Endothelial cell of umbilical vein (primary cell): ENCODE measurements around the gene SIAH1. TPM values are rescaled to one million over a fixed set of nuclear protein-coding genes. Genes with fewer than 3 reads are reported as not detected.

ENCODE experiments used
- BruUV-seq: library from RNA; stranded (reverse); fragments of 400-500 nt; replicated peaks from 2 replicates; lab custom pipeline; 2021; lab: Mats Ljungman, UMichigan
- CTCF ChIA-PET: fragments of 300-600, 350-600 bp; sonication (Branson Sonifier 250); formaldehyde crosslinking; loops from one replicate; lab custom pipeline; 2021; ENCODE audit warnings: antibody characterized with exemption, inconsistent platforms; lab: Charles Lee
- POLR2A ChIA-PET: fragments of 300-600, 350-600 bp; sonication (Branson Sonifier 250); formaldehyde crosslinking; loops from one replicate; lab custom pipeline; 2021; ENCODE audit warnings: antibody characterized with exemption, inconsistent platforms; lab: Charles Lee
- DNase-seq: peaks from one replicate; pipeline ENCODE4 v3.0.0-alpha.2; 2011; ENCODE audit warnings: low read depth, low spot score
- FAIRE-seq: peaks from 2 replicates; lab custom pipeline; 2011; peaks lifted over from hg19 to GRCh38; lab: Jason Lieb, UNC
- H2AFZ ChIP-seq: 2 replicates; pipeline ENCODE4 v1.6.0; 2012; ENCODE audit warnings: low read depth, low read length, control low read depth, inconsistent platforms
- H3K27ac ChIP-seq: 2 replicates; pipeline ENCODE4 v1.5.1; 2011; ENCODE audit warnings: low read depth, mild to moderate bottlenecking, control low read depth, low read length, moderate library complexity; ENCODE audit not compliant: insufficient read depth
- H3K27me3 ChIP-seq, 2 experiments: 2 replicates each; pipeline versions ENCODE4 v1.6.0 to v1.6.1; 2011; ENCODE audit warnings: low read length in 2 of 2, mixed read lengths in 1 of 2; ENCODE audit not compliant: control insufficient read depth in 2 of 2, insufficient read depth in 2 of 2
- H3K36me3 ChIP-seq, 2 experiments: 2 replicates in 1 of 2; 3 replicates in 1 of 2; pipeline ENCODE4 v1.5.1; 2011; ENCODE audit warnings: low read length in 2 of 2, mild to moderate bottlenecking in 1 of 2, moderate library complexity in 1 of 2; ENCODE audit not compliant: control insufficient read depth in 2 of 2, insufficient read depth in 2 of 2; ENCODE audit errors: extremely low read depth in 1 of 2
- H3K4me1 ChIP-seq: 3 replicates; pipeline ENCODE4 v1.5.1; 2011; ENCODE audit warnings: mild to moderate bottlenecking, low read length; ENCODE audit not compliant: control insufficient read depth, insufficient read depth; ENCODE audit errors: extremely low read depth
- H3K4me2 ChIP-seq: 2 replicates; pipeline ENCODE4 v1.6.1; 2011; ENCODE audit warnings: low read length, control low read depth, mixed read lengths; ENCODE audit not compliant: insufficient read depth
- H3K4me3 ChIP-seq, 3 experiments: fragments of 200-600 bp in 1 of 3; sonication (generic), shearing (Covaris generic) in 1 of 3; replicated peaks in 1 of 3; 2 replicates each; pipeline ENCODE4 v1.5.1; 2011 to 2016; ENCODE audit warnings: control low read depth in 3 of 3, low read length in 3 of 3, mild to moderate bottlenecking in 2 of 3, inconsistent platforms in 1 of 3, low read depth in 1 of 3, moderate library complexity in 1 of 3; ENCODE audit not compliant: insufficient read depth in 1 of 3
- H3K79me2 ChIP-seq: 2 replicates; pipeline ENCODE4 v1.6.0; 2012; ENCODE audit warnings: low read length, inconsistent platforms; ENCODE audit not compliant: control insufficient read depth, insufficient read depth
- H3K9ac ChIP-seq: replicated peaks from 2 replicates; pipeline ENCODE3; 2011; ENCODE audit warnings: low read length, control low read depth; ENCODE audit not compliant: insufficient read depth; ENCODE audit errors: extremely low read depth
- H3K9me1 ChIP-seq: replicated peaks from 3 replicates; pipeline ENCODE4 v1.6.0; 2011; ENCODE audit warnings: mild to moderate bottlenecking, low read length; ENCODE audit not compliant: control insufficient read depth, insufficient read depth; ENCODE audit errors: extremely low read depth
- H3K9me3 ChIP-seq: replicated peaks from 2 replicates; pipeline ENCODE4 v1.5.1; 2012; ENCODE audit warnings: low read length, inconsistent platforms; ENCODE audit not compliant: control insufficient read depth, insufficient read depth
- H4K20me1 ChIP-seq: replicated peaks from 2 replicates; pipeline ENCODE3; 2011; ENCODE audit warnings: mild to moderate bottlenecking, low read length; ENCODE audit not compliant: control insufficient read depth, insufficient read depth; ENCODE audit errors: extremely low read depth
- CTCF ChIP-seq, 2 donors: IDR thresholded peaks; 1 replicate in 1 of 2; 2 replicates in 1 of 2; pipeline ENCODE4 v1.5.1; 2011; ENCODE audit warnings: low read length in 2 of 2, mild to moderate bottlenecking in 2 of 2, moderate library complexity in 2 of 2, control low read depth in 1 of 2, inconsistent platforms in 1 of 2, low read depth in 1 of 2; ENCODE audit not compliant: insufficient read depth in 1 of 2; ENCODE audit errors: extremely low read depth in 1 of 2
- EZH2 ChIP-seq: IDR thresholded peaks from 2 replicates; pipeline ENCODE4 v1.6.1; 2012; ENCODE audit warnings: borderline replicate concordance, low read depth, mild to moderate bottlenecking, moderate library complexity, low read length, inconsistent platforms; ENCODE audit not compliant: severe bottlenecking
- FOS ChIP-seq: IDR thresholded peaks from 2 replicates; pipeline ENCODE4 v1.6.1; 2011; ENCODE audit warnings: mild to moderate bottlenecking, low read length, moderate library complexity, borderline replicate concordance; ENCODE audit not compliant: insufficient read depth
- GATA2 ChIP-seq: IDR thresholded peaks from 2 replicates; pipeline ENCODE4 v1.7.0; 2011; ENCODE audit warnings: low read depth, mild to moderate bottlenecking, moderate library complexity, mixed read lengths, low read length; ENCODE audit not compliant: insufficient read length, insufficient read depth
- JUN ChIP-seq: IDR thresholded peaks from 2 replicates; pipeline ENCODE4 v1.6.1; 2011; ENCODE audit warnings: borderline replicate concordance, low read depth; ENCODE audit not compliant: insufficient read length, insufficient read depth
- MAX ChIP-seq: IDR thresholded peaks from 2 replicates; pipeline ENCODE4 v1.6.1; 2011; ENCODE audit not compliant: insufficient read depth, insufficient read length
- MYC ChIP-seq: IDR thresholded peaks from one replicate; pipeline ENCODE4 v1.6.1; 2011; ENCODE audit warnings: mild to moderate bottlenecking, low read depth, low read length
- POLR2A ChIP-seq: IDR thresholded peaks from 2 replicates; pipeline ENCODE4 v1.6.1; 2012; ENCODE audit warnings: low read depth, mild to moderate bottlenecking, control low read depth, low read length
- POLR2AphosphoS5 ChIP-seq: IDR thresholded peaks from 2 replicates; pipeline ENCODE4 v1.6.1; 2012; ENCODE audit warnings: low read depth, mild to moderate bottlenecking, control low read depth, low read length, moderate library complexity; ENCODE audit not compliant: insufficient read depth
- dilution Hi-C: fragments of 300-500 bp; cut with MboI; formaldehyde crosslinking; loops from one replicate; pipeline ENCODE4 v1.15.0; 2019; ENCODE audit warnings: low sequenced_read_pairs; ENCODE audit not compliant: extremely low pct_ligation_motif_present
- intact Hi-C: fragments of 100-400 bp; cut with micrococcal nuclease; formaldehyde crosslinking; loops from one replicate; pipeline ENCODE4 v1.10.0; 2022
- polyA plus RNA-seq, 4 experiments: library from polyadenylated mRNA; depleted of rRNA in 3 of 4; stranded (reverse) in 3 of 4; unstranded in 1 of 4; fragments of >200 nt; gene quantifications; 2 replicates each; pipeline versions ENCODE4 v1.2.1 to v1.2.3, GENCODE V29; 2011 to 2012; ENCODE audit warnings: missing spikeins in 1 of 4
- total RNA-seq: library from RNA; stranded (reverse); gene quantifications from 2 replicates; pipeline ENCODE4 v1.2.3, GENCODE V29; 2021

SIAH1 gene
- total and polyA plus RNA-seq, 2 donors (not counting 3 experiments of a cell fraction or from before 2014, with no cell fraction given) = 14.4 to 19.9 TPM

- Histone ChIP-seq H4K20me1 (peaks cover 14% of the 10 kb centered on the region), H3K27ac (no peak overlapping the region), H3K36me3 (no peaks in the 10 kb centered on the region), H3K79me2 (peaks cover 88% of the 10 kb centered on the region), H3K4me3 (no peak overlapping the region), H3K9me3 (no peaks in the 10 kb centered on the region), H2AFZ (no peak overlapping the region), H3K27me3 (no peaks in the 10 kb centered on the region), H3K4me1 (peaks cover 14% of the 10 kb centered on the region), H3K4me2 (no peak overlapping the region), H3K9me1 (no peaks in the 10 kb centered on the region), H3K9ac (no peak overlapping the region)
- no peak for TF ChIP-seq JUN
- no peak for TF ChIP-seq POLR2AphosphoS5
- no peak for TF ChIP-seq MYC
- no peak for TF ChIP-seq POLR2A
- TF ChIP-seq MAX = no peak
- TF ChIP-seq CTCF (IDR thresholded peaks at IDR 0.05; ENCODE audit: extremely low read depth in 1 of 2, insufficient read depth in 1 of 2, low read depth in 1 of 2, low read length in 2 of 2) = no peak
- TF ChIP-seq EZH2 = no peak
- TF ChIP-seq GATA2 = no peak
- no peak for TF ChIP-seq FOS
- dilution Hi-C loops (no loop called here), intact Hi-C loops (loop anchor here (5.0 to 10.0 kb wide), 3 partner anchors 175 to 1393 kb away; partner anchors contain the start of gene DNAJA2)
- no TSS peak for BruUV-seq
- POLR2A ChIA-PET = no interaction called here
- CTCF ChIA-PET = interaction anchor here (0.8 to 5.3 kb wide), 6 partner anchors 9 to 263 kb away, joined by 3 to 39 read pairs (median 11); partner anchors contain the start of gene SIAH1
- DNase-seq = no peak
- no peak for FAIRE-seq
Observed at GRCh38 chr16:48367441-48368049, 17.7 kb downstream of the SIAH1 start.
